ENCODE data around the gene CPS1. TPM values are rescaled to one million over a fixed set of nuclear protein-coding genes. Genes with fewer than 3 reads are reported as not detected.

CPS1 gene
- total RNA-seq, 1 donor from 2014 or later: 0.75 TPM

DNA sequence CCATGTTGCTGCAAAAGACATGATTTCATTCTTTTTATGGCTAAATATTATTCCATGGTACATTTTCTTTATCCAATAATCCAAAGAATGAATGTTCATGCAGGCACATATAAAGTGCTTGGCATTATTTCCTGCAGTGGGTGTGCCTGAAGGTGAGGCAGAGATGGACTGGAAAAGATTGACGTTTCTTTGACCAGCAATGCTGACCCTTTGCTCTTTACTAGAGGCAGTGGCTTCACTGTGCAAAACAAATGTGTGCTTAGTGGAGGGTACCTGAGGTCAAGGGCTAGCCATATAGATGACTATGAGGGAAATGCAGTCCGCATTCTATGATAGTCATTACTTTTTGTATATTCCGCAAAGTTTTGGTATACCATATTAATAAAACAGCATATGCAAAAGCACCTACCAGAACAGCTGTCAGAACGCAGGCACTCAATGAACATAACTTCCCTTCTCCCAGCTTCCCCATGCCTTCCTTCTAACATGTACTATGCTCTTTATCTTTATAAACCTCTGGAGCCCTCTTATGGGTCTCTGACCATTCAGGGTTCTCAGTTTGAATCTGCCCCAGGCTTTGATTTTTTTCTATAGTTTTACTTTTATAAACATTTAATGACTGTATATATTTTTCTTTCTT lies 32.6 kb upstream of the CPS1 start:
- ATAC-seq (ENCODE audit: low read depth): no peak
- POLR2A ChIA-PET: no interaction called here
- intact Hi-C loops (cut with micrococcal nuclease): no loop called here

DNA sequence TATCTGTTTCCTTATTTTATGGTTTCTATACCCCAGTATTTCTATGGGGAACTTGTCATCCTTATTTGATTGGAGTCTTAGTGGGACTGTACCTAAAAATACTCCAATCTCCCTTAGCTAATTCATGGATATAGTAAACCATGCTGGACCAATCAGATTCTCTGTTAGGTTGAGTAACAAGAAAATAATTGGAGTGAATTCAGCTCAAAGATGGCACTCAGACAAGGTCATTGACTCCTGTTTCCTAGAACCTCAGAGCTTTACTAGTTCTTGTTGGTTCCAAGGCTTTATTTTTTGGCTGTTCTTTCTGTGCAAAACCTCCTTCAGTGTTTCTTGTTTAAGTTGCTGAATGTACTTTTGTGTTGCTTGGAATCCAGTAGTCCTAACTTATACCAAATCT lies 31.9 kb upstream of the CPS1 start:
- H3K27me3 Mint-ChIP-seq: peaks cover 21% of the 10 kb centered on the region
- H3K4me3 Mint-ChIP-seq: no peak overlapping the region
- CTCF ChIA-PET: no interaction called here
- no peak overlapping the region for H3K27ac Mint-ChIP-seq
- H3K4me1 Mint-ChIP-seq: no peaks in the 10 kb centered on the region
- DNase-seq: no peak
- no peaks in the 10 kb centered on the region for H3K36me3 Mint-ChIP-seq (ENCODE audit: low read depth)
- intact Hi-C loops (cut with micrococcal nuclease): no loop called here
- ATAC-seq (ENCODE audit: low read depth): no peak
- TF ChIP-seq, protein P1, sequence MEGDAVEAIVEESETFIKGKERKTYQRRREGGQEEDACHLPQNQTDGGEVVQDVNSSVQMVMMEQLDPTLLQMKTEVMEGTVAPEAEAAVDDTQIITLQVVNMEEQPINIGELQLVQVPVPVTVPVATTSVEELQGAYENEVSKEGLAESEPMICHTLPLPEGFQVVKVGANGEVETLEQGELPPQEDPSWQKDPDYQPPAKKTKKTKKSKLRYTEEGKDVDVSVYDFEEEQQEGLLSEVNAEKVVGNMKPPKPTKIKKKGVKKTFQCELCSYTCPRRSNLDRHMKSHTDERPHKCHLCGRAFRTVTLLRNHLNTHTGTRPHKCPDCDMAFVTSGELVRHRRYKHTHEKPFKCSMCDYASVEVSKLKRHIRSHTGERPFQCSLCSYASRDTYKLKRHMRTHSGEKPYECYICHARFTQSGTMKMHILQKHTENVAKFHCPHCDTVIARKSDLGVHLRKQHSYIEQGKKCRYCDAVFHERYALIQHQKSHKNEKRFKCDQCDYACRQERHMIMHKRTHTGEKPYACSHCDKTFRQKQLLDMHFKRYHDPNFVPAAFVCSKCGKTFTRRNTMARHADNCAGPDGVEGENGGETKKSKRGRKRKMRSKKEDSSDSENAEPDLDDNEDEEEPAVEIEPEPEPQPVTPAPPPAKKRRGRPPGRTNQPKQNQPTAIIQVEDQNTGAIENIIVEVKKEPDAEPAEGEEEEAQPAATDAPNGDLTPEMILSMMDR (IDR thresholded peaks at IDR 0.05): no peak
- POLR2A ChIA-PET: no interaction called here
- no peaks in the 10 kb centered on the region for H3K9me3 Mint-ChIP-seq

More for the DNA sequence above, 32.6 kb upstream of the CPS1 start:
- CTCF ChIA-PET: no interaction called here
- H3K27me3 Mint-ChIP-seq: peaks cover 25% of the 10 kb centered on the region
- no peak overlapping the region for H3K27ac Mint-ChIP-seq
- TF ChIP-seq, protein P1 (IDR thresholded peaks at IDR 0.05): no peak
- no peaks in the 10 kb centered on the region for H3K9me3 Mint-ChIP-seq
- H3K4me1 Mint-ChIP-seq: no peaks in the 10 kb centered on the region
- H3K4me3 Mint-ChIP-seq: no peak overlapping the region
- no peaks in the 10 kb centered on the region for H3K36me3 Mint-ChIP-seq (ENCODE audit: low read depth)
- no peak for DNase-seq

DNA sequence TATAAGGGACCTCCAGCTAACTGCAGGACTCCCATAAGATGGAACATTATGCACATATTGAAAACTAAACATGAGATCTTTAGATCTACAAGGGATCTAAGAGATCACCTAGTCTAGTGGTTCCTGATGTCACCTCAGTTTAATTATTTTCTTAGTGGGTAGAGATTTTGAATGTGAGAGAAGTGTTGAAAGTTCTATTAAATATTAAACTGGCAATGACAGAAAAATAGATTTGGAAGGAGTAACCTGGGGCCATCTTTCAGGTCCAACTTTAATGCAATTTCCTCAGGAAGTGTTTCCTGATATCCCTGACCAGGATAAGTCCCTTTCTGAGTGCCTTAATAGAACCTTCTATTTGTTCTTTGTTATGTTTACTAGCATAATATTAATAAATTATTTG lies 29.1 kb upstream of the CPS1 start:
- ChIA-PET CTCF (no interaction called here), POLR2A (no interaction called here)
- ATAC-seq (ENCODE audit: low read depth) (no peak), DNase-seq (no peak)
- no peaks in the 10 kb centered on the region for H3K9me3 Mint-ChIP-seq
- TF ChIP-seq, protein P1 (IDR thresholded peaks at IDR 0.05): no peak
- H3K27me3 Mint-ChIP-seq: peaks cover 16% of the 10 kb centered on the region
- no peak overlapping the region for H3K27ac Mint-ChIP-seq
- no peak overlapping the region for H3K4me3 Mint-ChIP-seq
- no peaks in the 10 kb centered on the region for H3K4me1 Mint-ChIP-seq
- H3K36me3 Mint-ChIP-seq (ENCODE audit: low read depth): no peaks in the 10 kb centered on the region
- intact Hi-C loops (cut with micrococcal nuclease): no loop called here

DNA sequence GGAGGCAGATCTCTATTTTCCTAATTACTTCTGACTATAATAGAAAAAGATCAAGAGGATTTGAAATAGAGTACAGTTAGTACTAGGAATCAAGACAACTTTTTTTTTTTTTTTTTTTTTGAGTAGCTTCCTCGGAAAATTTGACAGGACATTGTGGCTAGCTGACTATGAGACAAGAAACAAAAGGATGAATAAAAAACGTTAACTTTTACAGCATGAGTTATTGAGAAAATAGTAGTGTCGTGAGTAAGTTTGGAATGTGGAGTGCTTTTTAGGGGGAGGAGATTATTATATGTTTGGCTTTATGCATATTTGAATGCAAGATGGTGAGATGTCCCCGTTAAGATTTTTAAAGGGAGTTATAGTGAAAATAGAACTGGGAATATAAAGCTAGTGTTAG lies 27.7 kb upstream of the CPS1 start:
- DNase-seq: no peak
- ChIA-PET POLR2A (no interaction called here), CTCF (no interaction called here)
- intact Hi-C loops (cut with micrococcal nuclease): no loop called here
- Mint-ChIP-seq H3K27me3 (peaks cover 10% of the 10 kb centered on the region), H3K36me3 (ENCODE audit: low read depth) (no peaks in the 10 kb centered on the region), H3K27ac (no peak overlapping the region), H3K4me3 (no peak overlapping the region), H3K4me1 (no peaks in the 10 kb centered on the region), H3K9me3 (no peaks in the 10 kb centered on the region)
- ATAC-seq (ENCODE audit: low read depth): no peak
- TF ChIP-seq, protein P1 (IDR thresholded peaks at IDR 0.05): no peak

DNA sequence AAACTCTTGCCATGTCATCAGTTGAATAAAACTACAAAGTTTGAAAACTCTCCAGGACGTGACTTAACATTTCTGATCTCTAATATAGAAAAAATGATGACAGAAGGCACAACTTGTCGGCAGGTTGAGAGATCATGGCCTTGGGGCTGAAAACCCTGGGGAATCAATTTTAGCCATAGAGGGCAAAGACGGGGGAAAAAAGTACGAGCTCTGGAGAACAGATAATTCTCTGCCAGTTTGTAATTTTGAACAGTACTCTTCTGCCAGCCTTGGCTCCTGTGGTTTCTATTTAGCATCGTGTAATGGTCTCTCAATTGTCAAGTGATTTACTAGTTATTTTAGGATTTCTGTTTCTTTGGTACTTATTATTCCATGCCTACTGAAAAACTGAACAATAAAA lies 25.3 kb upstream of the CPS1 start:
- Mint-ChIP-seq H3K27ac (no peak overlapping the region), H3K36me3 (ENCODE audit: low read depth) (no peaks in the 10 kb centered on the region), H3K27me3 (peaks cover 4% of the 10 kb centered on the region), H3K4me1 (no peaks in the 10 kb centered on the region), H3K9me3 (no peaks in the 10 kb centered on the region), H3K4me3 (no peak overlapping the region)
- ChIA-PET CTCF (no interaction called here), POLR2A (no interaction called here)
- DNase-seq (no peak), ATAC-seq (ENCODE audit: low read depth) (no peak)
- TF ChIP-seq, protein P1 (IDR thresholded peaks at IDR 0.05): no peak
- intact Hi-C loops (cut with micrococcal nuclease): no loop called here

All from activated B cell treated with CpG ODN at 0.5 μM for 24 hours (primary cell).